Measurements from ENCODE around the gene RTTN. TPM values are rescaled to one million over a fixed set of nuclear protein-coding genes. Genes with fewer than 3 reads are reported as not detected.
A peak's percentile ranks its signal among the peaks of the same experiment; 100 is the strongest.

The RTTN gene
- total and polyA plus RNA-seq, 2 donors (not counting 3 experiments of a cell fraction or from before 2014, with no cell fraction given), result 3.1 to 17.4 TPM

DNA sequence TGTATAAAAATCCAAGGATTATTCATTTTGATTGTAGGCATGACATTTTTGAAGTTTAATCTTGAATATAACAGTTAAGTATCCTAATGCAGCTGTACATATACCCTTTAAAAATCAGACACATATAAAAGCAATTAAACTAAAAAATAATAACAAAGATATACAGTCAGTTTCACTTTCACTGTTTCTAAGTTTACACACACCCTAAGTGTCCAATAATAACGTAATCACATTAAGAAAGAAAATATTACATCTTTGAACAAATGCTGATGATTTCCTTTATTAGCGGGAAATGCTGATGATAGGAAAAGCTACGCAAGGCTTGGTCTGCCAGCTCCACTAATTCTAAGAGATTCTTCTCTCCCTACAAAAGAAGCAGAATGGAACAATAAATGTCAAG, 38.8 kb downstream of the RTTN start:
- peak overlapping the region; percentile 73 for H2AFZ ChIP-seq (ENCODE audit: low read depth, low read length)
- H3K4me2 ChIP-seq (ENCODE audit: insufficient read depth, low read length), result peak overlapping the region; percentile 51
- no peaks in the 10 kb centered on the region for H3K27me3 ChIP-seq (ENCODE audit: control insufficient read depth in 2 of 2, insufficient read depth in 2 of 2, low read length in 2 of 2)
- TF ChIP-seq MAX (IDR thresholded peaks at IDR 0.05; ENCODE audit: insufficient read depth, insufficient read length) (no peak), FOS (IDR thresholded peaks at IDR 0.05; ENCODE audit: borderline replicate concordance, insufficient read depth, low read length) (no peak), GATA2 (IDR thresholded peaks at IDR 0.05; ENCODE audit: insufficient read depth, insufficient read length, low read depth, low read length) (no peak), MYC (IDR thresholded peaks at IDR 0.05; ENCODE audit: low read depth, low read length) (no peak), JUN (IDR thresholded peaks at IDR 0.05; ENCODE audit: borderline replicate concordance, insufficient read depth, insufficient read length, low read depth) (no peak), POLR2A (IDR thresholded peaks at IDR 0.05; ENCODE audit: low read depth, low read length) (no peak), EZH2 (IDR thresholded peaks at IDR 0.05; ENCODE audit: borderline replicate concordance, low read depth, low read length, severe bottlenecking) (no peak), POLR2AphosphoS5 (IDR thresholded peaks at IDR 0.05; ENCODE audit: insufficient read depth, low read depth, low read length) (no peak)
- TF ChIP-seq, protein P1, sequence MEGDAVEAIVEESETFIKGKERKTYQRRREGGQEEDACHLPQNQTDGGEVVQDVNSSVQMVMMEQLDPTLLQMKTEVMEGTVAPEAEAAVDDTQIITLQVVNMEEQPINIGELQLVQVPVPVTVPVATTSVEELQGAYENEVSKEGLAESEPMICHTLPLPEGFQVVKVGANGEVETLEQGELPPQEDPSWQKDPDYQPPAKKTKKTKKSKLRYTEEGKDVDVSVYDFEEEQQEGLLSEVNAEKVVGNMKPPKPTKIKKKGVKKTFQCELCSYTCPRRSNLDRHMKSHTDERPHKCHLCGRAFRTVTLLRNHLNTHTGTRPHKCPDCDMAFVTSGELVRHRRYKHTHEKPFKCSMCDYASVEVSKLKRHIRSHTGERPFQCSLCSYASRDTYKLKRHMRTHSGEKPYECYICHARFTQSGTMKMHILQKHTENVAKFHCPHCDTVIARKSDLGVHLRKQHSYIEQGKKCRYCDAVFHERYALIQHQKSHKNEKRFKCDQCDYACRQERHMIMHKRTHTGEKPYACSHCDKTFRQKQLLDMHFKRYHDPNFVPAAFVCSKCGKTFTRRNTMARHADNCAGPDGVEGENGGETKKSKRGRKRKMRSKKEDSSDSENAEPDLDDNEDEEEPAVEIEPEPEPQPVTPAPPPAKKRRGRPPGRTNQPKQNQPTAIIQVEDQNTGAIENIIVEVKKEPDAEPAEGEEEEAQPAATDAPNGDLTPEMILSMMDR (IDR thresholded peaks at IDR 0.05; ENCODE audit: extremely low read depth in 1 of 2, insufficient read depth in 1 of 2, low read depth in 1 of 2, low read length in 2 of 2), result no peak
- dilution Hi-C loops (cut with MboI; ENCODE audit: extremely low pct_ligation_motif_present, low sequenced_read_pairs), result no loop called here
- no peak overlapping the region for H3K4me3 ChIP-seq (replicated peaks in 1 of 3; ENCODE audit: insufficient read depth in 1 of 3, low read depth in 1 of 3, low read length in 3 of 3)
- no peaks in the 10 kb centered on the region for H3K79me2 ChIP-seq (ENCODE audit: control insufficient read depth, insufficient read depth, low read length)
- ChIA-PET POLR2A (no interaction called here), CTCF (interaction anchor here (0.9 to 1.8 kb wide), 6 partner anchors 9 to 288 kb away, joined by 3 to 18 read pairs (median 6); no protein-coding TSS in a partner anchor)
- FAIRE-seq, result peak; percentile 37
- H3K4me1 ChIP-seq (ENCODE audit: control insufficient read depth, extremely low read depth, insufficient read depth, low read length), result no peaks in the 10 kb centered on the region
- H3K36me3 ChIP-seq (ENCODE audit: control insufficient read depth in 2 of 2, extremely low read depth in 1 of 2, insufficient read depth in 2 of 2, low read length in 2 of 2), result peaks cover 0 to 3% of the 10 kb centered on the region in 2 experiments
- peak; percentile 40 for DNase-seq (ENCODE audit: low read depth, low spot score)
- no peaks in the 10 kb centered on the region for H3K9me3 ChIP-seq (replicated peaks; ENCODE audit: control insufficient read depth, insufficient read depth, low read length)
- H4K20me1 ChIP-seq (replicated peaks; ENCODE audit: control insufficient read depth, extremely low read depth, insufficient read depth, low read length), result no peaks in the 10 kb centered on the region
- BruUV-seq (replicated peaks), result no TSS peak
- no peak overlapping the region for H3K27ac ChIP-seq (ENCODE audit: insufficient read depth, low read depth, low read length)
- no peaks in the 10 kb centered on the region for H3K9me1 ChIP-seq (replicated peaks; ENCODE audit: control insufficient read depth, extremely low read depth, insufficient read depth, low read length)
- intact Hi-C loops (cut with micrococcal nuclease), result no loop called here
- H3K9ac ChIP-seq (replicated peaks; ENCODE audit: extremely low read depth, insufficient read depth, low read length), result no peak overlapping the region
